Activated T-cell treated with anti-CD3 and anti-CD28 coated beads, Interleukin-2, amount 50 U/mL, for 72 hours (primary cell): ENCODE data around the gene OR3A1. TPM values are rescaled to one million over a fixed set of nuclear protein-coding genes. Genes with fewer than 3 reads are reported as not detected.
"Not testable (repeated sequence)": the region's sequence is repeated elsewhere in the genome, so short reads cannot be mapped to it uniquely, and the experiment has no call there.

Experiments used
- ATAC-seq, 2 donors: fragments of 150-1000 bp; cut with Tn5 transposase; replicated peaks in 1 of 2; 2 replicates each; pipeline ENCODE4 v1.10.0; 2021; ENCODE audit warnings: moderate library complexity in 2 of 2, mild to moderate bottlenecking in 1 of 2
- DNase-seq, 2 donors: peaks; one replicate each; pipeline ENCODE4 v3.0.0; 2021 to 2022; ENCODE audit warnings: mixed read lengths in 1 of 2
- H3K27ac Mint-ChIP-seq: one replicate; pipeline ENCODE4 v1.8.0; 2022; ENCODE audit warnings: mild to moderate bottlenecking, moderate library complexity, mixed read lengths
- H3K27me3 Mint-ChIP-seq: one replicate; pipeline ENCODE4 v1.8.0; 2022; ENCODE audit warnings: low read depth, mixed read lengths
- H3K36me3 Mint-ChIP-seq, 2 donors: one replicate each; pipeline ENCODE4 v1.8.0; 2022; ENCODE audit warnings: mixed read lengths in 2 of 2, mild to moderate bottlenecking in 1 of 2; ENCODE audit not compliant: insufficient read depth in 2 of 2
- H3K4me1 Mint-ChIP-seq: one replicate; pipeline ENCODE4 v1.8.0; 2022; ENCODE audit warnings: low read depth, mixed read lengths
- H3K4me3 Mint-ChIP-seq, 2 donors: one replicate each; pipeline ENCODE4 v1.8.0; 2022; ENCODE audit warnings: mild to moderate bottlenecking in 2 of 2, mixed read lengths in 2 of 2, moderate library complexity in 2 of 2
- H3K9me3 Mint-ChIP-seq, 2 donors: one replicate each; pipeline ENCODE4 v1.8.0; 2022; ENCODE audit warnings: mixed read lengths in 2 of 2
- total RNA-seq, 2 donors: library from RNA; stranded (reverse); gene quantifications; one replicate each; pipeline ENCODE4 v1.2.3, GENCODE V29; 2022

The OR3A1 gene
- total RNA-seq, 2 donors from 2014 or later: 0.53 to 1.8 TPM

DNA sequence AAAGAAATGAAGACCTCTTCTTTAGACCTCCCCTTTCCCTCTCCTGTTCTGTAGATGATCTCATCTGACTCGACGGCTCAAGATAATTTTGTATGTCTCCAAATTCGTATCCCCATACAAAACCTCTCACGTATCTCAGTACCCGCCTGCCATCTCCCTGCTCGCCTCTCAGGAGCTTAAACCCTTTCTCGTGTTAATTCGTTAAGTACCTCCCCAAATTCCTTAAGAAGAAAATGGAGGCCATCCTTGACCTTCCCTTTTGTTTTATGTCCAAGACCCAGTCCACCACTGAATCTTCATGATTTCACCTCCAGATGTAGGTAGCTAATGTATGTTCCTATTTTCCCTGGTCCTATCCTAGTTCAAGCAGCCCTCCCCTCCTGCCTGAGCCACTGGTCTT is 41.6 kb downstream of the OR3A1 start:
- ATAC-seq (no peak), DNase-seq (no peak)
- H3K27me3 Mint-ChIP-seq: peaks cover 12% of the 10 kb centered on the region
- no peak overlapping the region for H3K4me3 Mint-ChIP-seq
- H3K36me3 Mint-ChIP-seq: no peaks in the 10 kb centered on the region
- peaks cover 0 to 1% of the 10 kb centered on the region in 2 donors for H3K9me3 Mint-ChIP-seq
- no peaks in the 10 kb centered on the region for H3K4me1 Mint-ChIP-seq
- H3K27ac Mint-ChIP-seq: no peak overlapping the region

DNA sequence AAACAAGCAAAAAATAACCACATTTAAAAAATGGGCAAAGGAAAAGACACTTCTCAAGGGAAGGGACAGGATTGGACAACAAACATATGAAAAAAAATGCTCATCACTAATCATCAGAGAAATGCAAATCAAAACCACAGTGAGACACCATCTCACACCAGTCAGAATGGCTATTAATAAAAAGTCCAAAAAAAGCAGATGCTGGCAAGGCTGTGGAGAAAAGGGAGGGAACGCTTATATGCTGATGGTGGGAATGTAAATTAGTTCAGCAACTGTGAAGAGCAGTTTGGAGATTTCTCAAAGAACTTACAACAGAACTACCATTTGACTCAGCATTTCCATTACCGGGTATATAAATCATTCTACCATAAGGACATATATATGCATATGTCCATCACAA is 49.1 kb downstream of the OR3A1 start:
- not testable (repeated sequence) for H3K27me3 Mint-ChIP-seq, H3K27ac Mint-ChIP-seq, DNase-seq, H3K4me3 Mint-ChIP-seq, H3K9me3 Mint-ChIP-seq, H3K36me3 Mint-ChIP-seq, H3K4me1 Mint-ChIP-seq, ATAC-seq

DNA sequence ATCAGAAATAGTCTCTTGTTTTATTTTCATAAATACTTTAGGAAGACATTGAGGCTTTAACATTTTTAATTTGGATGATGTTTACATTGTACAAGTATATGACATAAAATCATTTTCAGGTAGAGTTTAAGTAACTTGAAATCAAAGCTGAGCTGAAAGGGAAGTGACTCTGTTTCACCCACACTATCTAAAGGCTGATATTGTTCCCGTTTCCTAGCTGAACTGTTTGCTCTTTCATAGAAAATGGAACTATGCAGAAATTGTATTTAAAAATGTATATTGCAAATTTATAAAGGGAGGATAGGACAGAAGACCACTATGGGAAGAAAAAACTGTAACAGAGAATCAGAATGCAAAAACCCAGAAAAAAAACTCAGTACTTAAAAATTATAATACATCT is 53.3 kb downstream of the OR3A1 start:
- not testable (repeated sequence) for H3K4me1 Mint-ChIP-seq, DNase-seq, H3K9me3 Mint-ChIP-seq, H3K27ac Mint-ChIP-seq, ATAC-seq, H3K4me3 Mint-ChIP-seq, H3K36me3 Mint-ChIP-seq, H3K27me3 Mint-ChIP-seq

DNA sequence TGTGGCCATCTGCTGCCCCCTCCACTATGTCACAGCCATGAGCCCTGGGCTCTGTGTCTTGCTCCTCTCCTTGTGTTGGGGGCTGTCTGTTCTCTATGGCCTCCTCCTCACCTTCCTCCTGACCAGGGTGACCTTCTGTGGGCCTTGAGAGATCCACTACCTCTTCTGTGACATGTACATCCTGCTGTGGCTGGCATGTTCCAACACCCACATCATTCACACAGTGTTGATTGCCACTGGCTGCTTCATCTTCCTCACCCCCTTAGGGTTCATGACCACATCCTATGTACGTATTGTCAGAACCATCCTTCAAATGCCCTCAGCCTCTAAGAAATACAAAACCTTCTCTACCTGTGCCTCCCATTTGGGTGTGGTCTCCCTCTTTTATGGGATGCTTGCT is 57.1 kb downstream of the OR3A1 start:
- H3K27ac Mint-ChIP-seq, H3K9me3 Mint-ChIP-seq, H3K27me3 Mint-ChIP-seq, H3K4me3 Mint-ChIP-seq, H3K36me3 Mint-ChIP-seq, DNase-seq, ATAC-seq, H3K4me1 Mint-ChIP-seq: not testable (repeated sequence)

Other genes with a start within 250 kb of the OR3A1 start
- not detected for gene OR1D5, start 234.8 kb downstream of the OR3A1 start, total RNA-seq
- gene OR1D2, start 193.9 kb downstream of the OR3A1 start, total RNA-seq: not detected
- gene OR1G1, start 170.8 kb downstream of the OR3A1 start, total RNA-seq: not detected
- not detected for gene OR1A2, start 100.8 kb downstream of the OR3A1 start, total RNA-seq
- gene OR1A1, start 90.7 kb downstream of the OR3A1 start, total RNA-seq: not detected
- gene OR3A2, start 87.9 kb upstream of the OR3A1 start, total RNA-seq: 10 to 100 TPM in 1 of 2 donors, 1 to 10 TPM in 1; 6.2 to 11.0 TPM
- not detected for gene OR1E1, start 100.0 kb upstream of the OR3A1 start, total RNA-seq
- gene OR3A3, start 113.0 kb upstream of the OR3A1 start, total RNA-seq: not detected
- not detected for gene OR1E2, start 135.5 kb upstream of the OR3A1 start, total RNA-seq
- gene SPATA22, start 173.5 kb upstream of the OR3A1 start, total RNA-seq: under 1 TPM in 1 of 2 donors, not detected in 1; 0.37 TPM
- under 1 TPM in 1 of 2 donors, not detected in 1; 0.34 TPM for gene ASPA, start 177.6 kb upstream of the OR3A1 start, total RNA-seq